Calu3 (cell line): ENCODE measurements around the gene SLC6A16. TPM values are rescaled to one million over a fixed set of nuclear protein-coding genes. Genes with fewer than 3 reads are reported as not detected.

Source experiments
- BruUV-seq: library from RNA; stranded (reverse); fragments of 400-500 nt; replicated peaks from 2 replicates; lab custom pipeline; 2021; lab: Mats Ljungman, UMichigan
- CTCF ChIA-PET: fragments of 300-600 bp; sonication (Branson Sonifier 250); formaldehyde crosslinking; loops from one replicate; lab custom pipeline; 2022; ENCODE audit warnings: antibody characterized with exemption; lab: Charles Lee
- DNase-seq: peaks from one replicate; pipeline ENCODE4 v3.0.0; 2022
- H3K27ac Mint-ChIP-seq: one replicate; pipeline ENCODE4 v1.8.0; 2022; ENCODE audit warnings: mixed read lengths; ENCODE audit not compliant: unreplicated experiment
- H3K27me3 Mint-ChIP-seq: one replicate; pipeline ENCODE4 v1.8.0; 2022; ENCODE audit warnings: mixed read lengths; ENCODE audit not compliant: unreplicated experiment
- H3K36me3 Mint-ChIP-seq: one replicate; pipeline ENCODE4 v1.8.0; 2022; ENCODE audit warnings: mild to moderate bottlenecking, moderate library complexity, mixed read lengths; ENCODE audit not compliant: insufficient read depth, unreplicated experiment
- H3K4me1 Mint-ChIP-seq: one replicate; pipeline ENCODE4 v1.8.0; 2022; ENCODE audit warnings: mild to moderate bottlenecking, low read depth, mixed read lengths; ENCODE audit not compliant: unreplicated experiment
- H3K4me3 Mint-ChIP-seq: one replicate; pipeline ENCODE4 v1.8.0; 2022; ENCODE audit warnings: mild to moderate bottlenecking, low read depth, moderate library complexity, mixed read lengths; ENCODE audit not compliant: unreplicated experiment
- H3K9me3 Mint-ChIP-seq: one replicate; pipeline ENCODE4 v1.8.0; 2022; ENCODE audit warnings: low read depth, mixed read lengths; ENCODE audit not compliant: unreplicated experiment
- intact Hi-C: fragments of 100-400 bp; cut with micrococcal nuclease; formaldehyde crosslinking; loops from one replicate; pipeline ENCODE4 v1.10.0; 2022; ENCODE audit not compliant: unreplicated experiment
- total RNA-seq: library from RNA; stranded (reverse); gene quantifications from 2 replicates; pipeline ENCODE4 v1.2.3, GENCODE V29; 2022
- TF ChIP-seq, protein P1 (sequence below): fragments of 200-600 bp; IDR thresholded peaks from one replicate; pipeline ENCODE4 v1.8.0; 2022; ENCODE audit warnings: antibody characterized with exemption; ENCODE audit not compliant: unreplicated experiment

Gene SLC6A16
- total RNA-seq, 1 experiment from 2014 or later: not detected

DNA sequence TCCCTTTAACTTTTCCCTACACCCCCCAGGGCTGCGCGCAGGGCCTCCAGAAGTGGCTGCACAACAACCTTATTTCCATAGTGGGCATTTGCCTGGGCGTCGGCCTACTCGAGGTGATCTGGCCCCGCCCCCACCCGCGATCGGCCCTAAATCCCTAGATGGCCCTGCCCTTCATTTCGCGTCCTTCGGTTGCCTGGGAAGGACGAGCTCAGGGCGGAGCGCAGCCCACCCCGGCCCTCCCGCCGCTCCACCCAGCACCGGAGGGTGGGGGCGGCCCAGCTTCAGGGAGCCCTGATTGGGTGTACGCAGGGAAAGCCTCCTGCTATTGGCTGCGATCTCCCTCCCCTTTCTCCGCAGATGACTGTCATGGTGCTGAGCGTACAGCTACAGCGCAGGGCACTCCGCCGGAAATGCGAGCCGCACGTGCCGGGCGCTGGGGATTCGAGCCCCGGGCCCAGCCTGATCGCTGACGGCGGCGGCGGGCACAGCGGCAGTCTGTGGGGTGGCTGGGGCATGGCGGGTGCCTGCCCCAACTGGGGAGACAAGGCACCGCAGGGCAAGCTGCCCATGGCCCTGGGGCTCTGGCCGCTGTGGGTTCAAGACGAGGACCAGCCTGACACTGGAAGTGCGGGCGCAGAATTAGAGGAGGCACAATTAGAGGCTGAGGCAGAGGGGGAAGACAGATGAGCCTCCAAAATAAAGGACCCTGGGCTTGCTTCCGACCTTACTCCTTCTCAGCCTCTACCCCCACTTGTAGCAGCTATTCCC, 14.5 kb upstream of the SLC6A16 start:
- no TSS peak for BruUV-seq
- TF ChIP-seq, protein P1, sequence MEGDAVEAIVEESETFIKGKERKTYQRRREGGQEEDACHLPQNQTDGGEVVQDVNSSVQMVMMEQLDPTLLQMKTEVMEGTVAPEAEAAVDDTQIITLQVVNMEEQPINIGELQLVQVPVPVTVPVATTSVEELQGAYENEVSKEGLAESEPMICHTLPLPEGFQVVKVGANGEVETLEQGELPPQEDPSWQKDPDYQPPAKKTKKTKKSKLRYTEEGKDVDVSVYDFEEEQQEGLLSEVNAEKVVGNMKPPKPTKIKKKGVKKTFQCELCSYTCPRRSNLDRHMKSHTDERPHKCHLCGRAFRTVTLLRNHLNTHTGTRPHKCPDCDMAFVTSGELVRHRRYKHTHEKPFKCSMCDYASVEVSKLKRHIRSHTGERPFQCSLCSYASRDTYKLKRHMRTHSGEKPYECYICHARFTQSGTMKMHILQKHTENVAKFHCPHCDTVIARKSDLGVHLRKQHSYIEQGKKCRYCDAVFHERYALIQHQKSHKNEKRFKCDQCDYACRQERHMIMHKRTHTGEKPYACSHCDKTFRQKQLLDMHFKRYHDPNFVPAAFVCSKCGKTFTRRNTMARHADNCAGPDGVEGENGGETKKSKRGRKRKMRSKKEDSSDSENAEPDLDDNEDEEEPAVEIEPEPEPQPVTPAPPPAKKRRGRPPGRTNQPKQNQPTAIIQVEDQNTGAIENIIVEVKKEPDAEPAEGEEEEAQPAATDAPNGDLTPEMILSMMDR: no peak
- Mint-ChIP-seq H3K27ac (no peak overlapping the region), H3K9me3 (no peaks in the 10 kb centered on the region), H3K4me3 (peak overlapping the region; percentile 56), H3K27me3 (peaks cover 65% of the 10 kb centered on the region), H3K4me1 (peaks cover 10% of the 10 kb centered on the region), H3K36me3 (no peaks in the 10 kb centered on the region)
- CTCF ChIA-PET: no interaction called here
- DNase-seq: no peak
- intact Hi-C loops: no loop called here

DNA sequence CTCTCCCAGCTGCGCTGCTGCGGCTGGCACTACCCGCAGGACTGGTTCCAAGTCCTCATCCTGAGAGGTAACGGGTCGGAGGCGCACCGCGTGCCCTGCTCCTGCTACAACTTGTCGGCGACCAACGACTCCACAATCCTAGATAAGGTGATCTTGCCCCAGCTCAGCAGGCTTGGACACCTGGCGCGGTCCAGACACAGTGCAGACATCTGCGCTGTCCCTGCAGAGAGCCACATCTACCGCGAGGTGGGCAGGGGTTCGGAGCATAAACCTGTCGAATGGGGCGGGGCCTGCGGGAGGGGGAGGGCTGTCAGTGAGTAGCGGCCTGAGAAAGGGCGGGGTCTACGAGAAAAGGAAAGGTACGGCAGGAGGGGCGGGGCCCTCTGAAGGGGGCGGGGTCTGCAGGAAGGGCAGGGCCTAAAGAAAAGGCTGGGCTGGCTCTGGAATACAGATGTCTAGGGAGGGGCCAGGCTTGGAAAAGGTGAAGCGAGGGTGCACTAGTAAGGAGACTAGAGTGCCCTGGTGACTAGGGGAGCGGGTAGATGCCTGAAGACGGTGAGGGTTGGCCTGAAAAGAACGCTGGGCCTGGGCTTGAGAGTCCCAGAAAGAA, 13.8 kb upstream of the SLC6A16 start:
- BruUV-seq: no TSS peak
- TF ChIP-seq, protein P1: no peak

DNA sequence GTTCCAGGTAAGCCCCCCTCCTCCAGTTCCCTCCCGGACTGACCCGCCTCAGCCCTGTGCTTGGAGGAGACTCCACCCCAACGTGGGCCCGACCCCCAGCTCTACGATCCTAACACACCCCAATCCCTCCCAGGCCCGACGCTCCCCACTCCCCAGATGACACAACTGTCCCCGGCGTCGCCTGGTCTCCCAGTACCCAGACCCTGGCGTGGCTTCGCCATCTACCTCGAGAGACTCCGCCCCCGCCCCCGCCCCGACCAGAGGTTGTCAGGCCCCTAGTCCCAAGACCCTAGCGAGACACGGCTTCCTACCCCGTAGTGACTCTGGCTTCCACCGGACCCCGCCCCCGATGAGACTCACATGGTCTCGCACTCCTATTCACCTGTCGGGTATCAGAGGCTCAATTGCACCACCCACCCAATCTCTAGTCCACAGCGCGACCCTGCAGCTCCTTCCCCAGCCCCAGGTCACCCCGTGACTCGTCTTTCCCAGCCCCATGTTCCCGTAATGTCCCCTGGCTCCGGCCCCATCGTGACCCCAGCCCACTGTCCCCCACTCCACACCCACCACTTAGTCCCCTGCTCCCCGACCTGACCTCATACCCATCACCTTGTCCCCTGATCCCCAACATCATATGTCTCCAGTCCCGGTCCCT, 13.2 kb upstream of the SLC6A16 start:
- Mint-ChIP-seq H3K36me3 (no peaks in the 10 kb centered on the region), H3K9me3 (no peaks in the 10 kb centered on the region), H3K27me3 (peaks cover 79% of the 10 kb centered on the region), H3K4me1 (peaks cover 10% of the 10 kb centered on the region), H3K27ac (no peak overlapping the region), H3K4me3 (peak overlapping the region; percentile 25)
- intact Hi-C loops: no loop called here
- TF ChIP-seq, protein P1: no peak
- CTCF ChIA-PET: interaction anchor here (0.5 kb wide), 1 partner anchor 751 kb away, joined by 3 read pairs; no protein-coding TSS in a partner anchor
- DNase-seq: no peak
- no TSS peak for BruUV-seq

More for the DNA sequence above, 13.8 kb upstream of the SLC6A16 start:
- Mint-ChIP-seq H3K27me3 (peaks cover 72% of the 10 kb centered on the region), H3K4me3 (peak overlapping the region; percentile 25), H3K36me3 (no peaks in the 10 kb centered on the region), H3K27ac (no peak overlapping the region), H3K4me1 (peaks cover 10% of the 10 kb centered on the region), H3K9me3 (no peaks in the 10 kb centered on the region)
- peak; percentile 82 for DNase-seq
- CTCF ChIA-PET: interaction anchor here (0.5 kb wide), 1 partner anchor 750 kb away, joined by 3 read pairs; no protein-coding TSS in a partner anchor
- intact Hi-C loops: no loop called here

- no peak overlapping the region for H3K27ac Mint-ChIP-seq
- H3K9me3 Mint-ChIP-seq: no peaks in the 10 kb centered on the region
- no peak overlapping the region for H3K4me3 Mint-ChIP-seq
- no peak for DNase-seq
- peaks cover 85% of the 10 kb centered on the region for H3K27me3 Mint-ChIP-seq
- peaks cover 10% of the 10 kb centered on the region for H3K4me1 Mint-ChIP-seq
- BruUV-seq: no TSS peak
- intact Hi-C loops: no loop called here
- TF ChIP-seq, protein P1: no peak
- H3K36me3 Mint-ChIP-seq: no peaks in the 10 kb centered on the region
- CTCF ChIA-PET: interaction anchor here (0.7 kb wide), 1 partner anchor 1014 kb away, joined by 4 read pairs; no protein-coding TSS in a partner anchor
These were observed 12.5 kb upstream of the SLC6A16 start for GRCh38 chr19:49337267-49338022.
